Measurements from ENCODE around the gene SYNPO2.

- TF ChIP-seq POLR2AphosphoS5 (IDR thresholded peaks at IDR 0.05; ENCODE audit: low read depth, low read length), result no peak
- TF ChIP-seq REST (IDR thresholded peaks at IDR 0.05; ENCODE audit: insufficient read depth in 1 of 2, low read depth in 2 of 2, low read length in 2 of 2), result no peak
- TF ChIP-seq FOXP2 (optimal IDR thresholded peaks at IDR 0.05; ENCODE audit: borderline replicate concordance, extremely low read depth, extremely low read length, insufficient read depth), result no peak
Observed at GRCh38 chr4:118849867-118850487, 38.7 kb upstream of the SYNPO2 start.
